ENCODE results near the gene CELSR1.

GRCh38 chr22:46392137-46392844, 145.1 kb downstream of the CELSR1 start:
- TF ChIP-seq CTCF (IDR thresholded peaks at IDR 0.05; ENCODE audit: low read depth, low read length) = no peak
- TF ChIP-seq EZH2phosphoT487 (IDR thresholded peaks at IDR 0.05; ENCODE audit: low read depth) = no peak

Measured in OCI-LY3 (cell line).